Measurements from ENCODE around the gene RSPO4.

RSPO4 gene

GRCh38 chr20:914727-915498, 87.2 kb downstream of the RSPO4 start:
- Histone ChIP-seq H3K4me3 (no peak overlapping the region), H3K27ac (no peak overlapping the region)

GRCh38 chr20:913306-913849, 88.7 kb downstream of the RSPO4 start:
- Histone ChIP-seq H3K4me3 (no peak overlapping the region), H3K27ac (no peak overlapping the region)

- Histone ChIP-seq H3K4me3 (no peak overlapping the region), H3K27ac (peak overlapping the region in 2 of 21 experiments; percentile 29 to 73)
Observed at GRCh38 chr20:911882-912600, 90.1 kb downstream of the RSPO4 start.

- H3K4me3 ChIP-seq, result no peak overlapping the region
- peak overlapping the region in 17 of 21 experiments; percentile 4 to 87 (median 45) for H3K27ac ChIP-seq
Observed at GRCh38 chr20:910870-911770, 91.0 kb downstream of the RSPO4 start.

- Histone ChIP-seq H3K4me3 (no peak overlapping the region), H3K27ac (peak overlapping the region in 12 of 21 experiments; percentile 4 to 87 (median 61))
Observed at GRCh38 chr20:910132-910869, 91.8 kb downstream of the RSPO4 start.

GRCh38 chr20:909641-910040, 92.5 kb downstream of the RSPO4 start:
- H3K4me3 ChIP-seq, result no peak overlapping the region
- H3K27ac ChIP-seq, result no peak overlapping the region
